GM23338 (cell line): ENCODE data around the gene VPS39. TPM values are rescaled to one million over a fixed set of nuclear protein-coding genes. Genes with fewer than 3 reads are reported as not detected.

ENCODE experiments used
- ATAC-seq: fragments of 200-7000 bp; cut with Tn5 transposase; 3 replicates; pipeline ENCODE4 v1.9.1; 2020
- DNase-seq: peaks from one replicate; pipeline ENCODE4 v3.0.0-alpha.2; 2015; ENCODE audit warnings: low spot score
- H2AFZ ChIP-seq: fragments of 200-600 bp; sonication (generic); 2 replicates; pipeline ENCODE4 v1.8.0; 2016; ENCODE audit warnings: antibody characterized with exemption, mild to moderate bottlenecking, moderate library complexity
- H3F3A ChIP-seq: fragments of 200-600 bp; sonication (generic); replicated peaks from 2 replicates; pipeline ENCODE4 v1.8.0; 2017; ENCODE audit warnings: antibody characterized with exemption, mixed run types, low read depth
- H3K27ac ChIP-seq: fragments of 200-600 bp; sonication (generic); 2 replicates; pipeline ENCODE4 v1.6.1; 2016; ENCODE audit warnings: low read depth
- H3K27me3 ChIP-seq: fragments of 200-600 bp; sonication (generic); 2 replicates; pipeline ENCODE4 v1.8.0; 2016; ENCODE audit warnings: mild to moderate bottlenecking, mixed run types, moderate library complexity; ENCODE audit not compliant: insufficient read depth
- H3K36me3 ChIP-seq: fragments of 200-600 bp; sonication (generic); 2 replicates; pipeline ENCODE4 v1.8.0; 2016; ENCODE audit warnings: mild to moderate bottlenecking; ENCODE audit not compliant: insufficient read depth
- H3K4me1 ChIP-seq: fragments of 200-600 bp; sonication (generic); 2 replicates; pipeline ENCODE4 v1.8.0; 2016; ENCODE audit warnings: mild to moderate bottlenecking, moderate library complexity; ENCODE audit not compliant: insufficient read depth
- H3K4me2 ChIP-seq: fragments of 200-600 bp; sonication (generic); 2 replicates; pipeline ENCODE4 v1.7.1; 2017; ENCODE audit warnings: mixed run types
- H3K4me3 ChIP-seq: fragments of 200-600 bp; sonication (generic); 2 replicates; pipeline ENCODE4 v1.6.1; 2016; ENCODE audit warnings: mixed run types
- H3K79me2 ChIP-seq: fragments of 200-600 bp; sonication (generic); replicated peaks from 2 replicates; pipeline ENCODE4 v1.8.0; 2017; ENCODE audit warnings: mild to moderate bottlenecking; ENCODE audit not compliant: insufficient read depth
- H3K9me2 ChIP-seq: fragments of 200-600 bp; sonication (generic); 2 replicates; pipeline ENCODE4 v1.8.0; 2017; ENCODE audit not compliant: insufficient read depth
- H4K20me1 ChIP-seq: fragments of 200-600 bp; sonication (generic); replicated peaks from 2 replicates; pipeline ENCODE4 v1.8.0; 2017; ENCODE audit warnings: mild to moderate bottlenecking; ENCODE audit not compliant: insufficient read depth
- H3K27ac Mint-ChIP-seq: 2 replicates; pipeline ENCODE4 v1.8.0; 2020; ENCODE audit warnings: inconsistent platforms, mild to moderate bottlenecking, moderate library complexity, mixed read lengths
- H3K27me3 Mint-ChIP-seq: 3 replicates; pipeline ENCODE4 v1.8.0; 2022; ENCODE audit warnings: low read depth, mild to moderate bottlenecking, moderate library complexity, mixed read lengths, inconsistent platforms; ENCODE audit not compliant: insufficient read depth, poor library complexity
- H3K36me3 Mint-ChIP-seq: 3 replicates; pipeline ENCODE4 v1.8.0; 2021; ENCODE audit warnings: low read depth, mild to moderate bottlenecking, inconsistent platforms, moderate library complexity, mixed read lengths
- H3K4me1 Mint-ChIP-seq: 3 replicates; pipeline ENCODE4 v1.8.0; 2020; ENCODE audit warnings: mild to moderate bottlenecking, inconsistent platforms, mixed read lengths
- H3K4me3 Mint-ChIP-seq: 3 replicates; pipeline ENCODE4 v1.8.0; 2021; ENCODE audit warnings: moderate library complexity, mild to moderate bottlenecking, inconsistent platforms, mixed read lengths
- H3K9me3 Mint-ChIP-seq: 3 replicates; pipeline ENCODE4 v1.8.0; 2020; ENCODE audit warnings: moderate library complexity, mild to moderate bottlenecking, inconsistent platforms, mixed read lengths
- CREB1 ChIP-seq: fragments of 250-450 bp; sonication (Bioruptor Pico); IDR thresholded peaks from 2 replicates; pipeline ENCODE4 v1.5.0; 2020; ENCODE audit warnings: low read depth, mild to moderate bottlenecking, moderate library complexity
- EZH2 ChIP-seq: fragments of 200-600 bp; sonication (generic); IDR thresholded peaks from one replicate; pipeline ENCODE4 v1.8.0; 2017; ENCODE audit warnings: antibody characterized with exemption, mild to moderate bottlenecking, low read depth; ENCODE audit not compliant: unreplicated experiment
- EZH2phosphoT487 ChIP-seq: fragments of 200-600 bp; sonication (generic); IDR thresholded peaks from one replicate; pipeline ENCODE4 v1.8.1; 2018; ENCODE audit warnings: antibody characterized with exemption; ENCODE audit not compliant: unreplicated experiment
- JUNB ChIP-seq: IDR thresholded peaks from one replicate; pipeline ENCODE4 v1.6.1; 2016; ENCODE audit warnings: antibody characterized with exemption; ENCODE audit not compliant: unreplicated experiment
- NANOG ChIP-seq: IDR thresholded peaks from 2 replicates; pipeline ENCODE4 v1.6.1; 2016; ENCODE audit warnings: antibody characterized with exemption, borderline replicate concordance
- POLR2AphosphoS5 ChIP-seq: IDR thresholded peaks from 2 replicates; pipeline ENCODE4 v1.6.1; 2016; ENCODE audit warnings: antibody characterized with exemption, low read depth
- STAT1 ChIP-seq: IDR thresholded peaks from one replicate; pipeline ENCODE4 v1.6.1; 2016; ENCODE audit warnings: antibody characterized with exemption; ENCODE audit not compliant: unreplicated experiment
- ZNF114 ChIP-seq: fragments of 250-450 bp; sonication (Bioruptor Pico); IDR thresholded peaks from 2 replicates; pipeline ENCODE4 v1.5.0; 2020; ENCODE audit warnings: mild to moderate bottlenecking, moderate library complexity
- ZNF331 ChIP-seq: fragments of 250-450 bp; sonication (Bioruptor Pico); IDR thresholded peaks from 2 replicates; pipeline ENCODE4 v1.5.0; 2020; ENCODE audit warnings: low read depth, mild to moderate bottlenecking, moderate library complexity
- polyA plus RNA-seq: library from polyadenylated mRNA; unstranded; fragments of >200 nt; fragmentation: Nextera tagmentation; extraction: Ambion mirVana; gene quantifications from 2 replicates; pipeline ENCODE4 v1.2.1, GENCODE V29; 2016
- total RNA-seq: library from RNA; depleted of rRNA; stranded (reverse); fragments of >200 nt; shearing (Covaris generic); gene quantifications from 2 replicates; pipeline ENCODE4 v1.2.3, GENCODE V29; 2014
- TF ChIP-seq, protein P1 (sequence below): IDR thresholded peaks from one replicate; pipeline ENCODE4 v1.6.1; 2018; ENCODE audit warnings: antibody characterized with exemption; ENCODE audit not compliant: unreplicated experiment
- TF ChIP-seq, protein P2 (sequence below), 2 experiments: fragments of 200-600 bp in 1 of 2; sonication (generic) in 1 of 2; conservative IDR thresholded peaks; 2 replicates each; pipeline versions ENCODE4 v1.5.1 to v1.6.1; 2016 to 2017; ENCODE audit warnings: antibody characterized with exemption in 2 of 2, low read depth in 2 of 2, mild to moderate bottlenecking in 2 of 2, moderate library complexity in 1 of 2
- TF ChIP-seq, protein P3 (sequence below): IDR thresholded peaks from 2 replicates; pipeline ENCODE4 v1.6.1; 2016; ENCODE audit warnings: antibody characterized with exemption
- TF ChIP-seq, protein P4 (sequence below): fragments of 250-450 bp; sonication (Bioruptor Pico); IDR thresholded peaks from 2 replicates; pipeline ENCODE4 v1.5.0; 2020; ENCODE audit warnings: mild to moderate bottlenecking, moderate library complexity

The VPS39 gene
- total and polyA plus RNA-seq, 2 experiments from 2014 or later: 14.9 to 45.1 TPM

DNA sequence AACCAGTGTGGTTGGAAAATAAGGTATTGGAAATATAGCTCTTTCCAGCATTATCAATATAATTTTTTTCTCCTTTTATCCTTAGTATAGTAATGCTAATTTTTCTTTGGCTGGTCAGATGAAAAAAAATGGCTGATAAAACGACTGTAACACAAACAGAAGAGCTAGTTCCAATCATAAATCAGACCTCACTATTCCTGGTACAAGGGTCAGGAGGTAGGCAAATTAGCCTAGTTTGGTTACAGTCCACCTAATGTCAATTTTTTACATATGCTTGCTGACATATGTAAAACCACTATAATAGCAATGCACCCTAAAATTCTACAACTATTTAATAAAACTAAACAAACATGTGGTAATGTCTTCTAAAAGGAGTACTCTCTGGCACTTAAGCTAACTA, 19.9 kb upstream of the VPS39 start:
- Histone ChIP-seq H4K20me1 (no peaks in the 10 kb centered on the region; the same call in 1 of the 2 replicates), H3K79me2 (no peaks in the 10 kb centered on the region), H3K27ac (no peak overlapping the region), H3K9me2 (no peaks in the 10 kb centered on the region), H3K27me3 (no peaks in the 10 kb centered on the region), H2AFZ (no peak overlapping the region), H3K4me3 (no peak overlapping the region), H3K36me3 (peaks cover 16% of the 10 kb centered on the region), H3F3A (no peaks in the 10 kb centered on the region), H3K4me2 (no peak overlapping the region), H3K4me1 (no peaks in the 10 kb centered on the region)
- H3K9me3 Mint-ChIP-seq: no peaks in the 10 kb centered on the region
- H3K36me3 Mint-ChIP-seq: peaks cover 37% of the 10 kb centered on the region
- no peak overlapping the region for H3K4me3 Mint-ChIP-seq
- H3K4me1 Mint-ChIP-seq: no peaks in the 10 kb centered on the region
- H3K27me3 Mint-ChIP-seq: no peaks in the 10 kb centered on the region
- TF ChIP-seq, protein P1, sequence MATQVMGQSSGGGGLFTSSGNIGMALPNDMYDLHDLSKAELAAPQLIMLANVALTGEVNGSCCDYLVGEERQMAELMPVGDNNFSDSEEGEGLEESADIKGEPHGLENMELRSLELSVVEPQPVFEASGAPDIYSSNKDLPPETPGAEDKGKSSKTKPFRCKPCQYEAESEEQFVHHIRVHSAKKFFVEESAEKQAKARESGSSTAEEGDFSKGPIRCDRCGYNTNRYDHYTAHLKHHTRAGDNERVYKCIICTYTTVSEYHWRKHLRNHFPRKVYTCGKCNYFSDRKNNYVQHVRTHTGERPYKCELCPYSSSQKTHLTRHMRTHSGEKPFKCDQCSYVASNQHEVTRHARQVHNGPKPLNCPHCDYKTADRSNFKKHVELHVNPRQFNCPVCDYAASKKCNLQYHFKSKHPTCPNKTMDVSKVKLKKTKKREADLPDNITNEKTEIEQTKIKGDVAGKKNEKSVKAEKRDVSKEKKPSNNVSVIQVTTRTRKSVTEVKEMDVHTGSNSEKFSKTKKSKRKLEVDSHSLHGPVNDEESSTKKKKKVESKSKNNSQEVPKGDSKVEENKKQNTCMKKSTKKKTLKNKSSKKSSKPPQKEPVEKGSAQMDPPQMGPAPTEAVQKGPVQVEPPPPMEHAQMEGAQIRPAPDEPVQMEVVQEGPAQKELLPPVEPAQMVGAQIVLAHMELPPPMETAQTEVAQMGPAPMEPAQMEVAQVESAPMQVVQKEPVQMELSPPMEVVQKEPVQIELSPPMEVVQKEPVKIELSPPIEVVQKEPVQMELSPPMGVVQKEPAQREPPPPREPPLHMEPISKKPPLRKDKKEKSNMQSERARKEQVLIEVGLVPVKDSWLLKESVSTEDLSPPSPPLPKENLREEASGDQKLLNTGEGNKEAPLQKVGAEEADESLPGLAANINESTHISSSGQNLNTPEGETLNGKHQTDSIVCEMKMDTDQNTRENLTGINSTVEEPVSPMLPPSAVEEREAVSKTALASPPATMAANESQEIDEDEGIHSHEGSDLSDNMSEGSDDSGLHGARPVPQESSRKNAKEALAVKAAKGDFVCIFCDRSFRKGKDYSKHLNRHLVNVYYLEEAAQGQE: no peak
- no peak for TF ChIP-seq STAT1
- TF ChIP-seq, protein P2, sequence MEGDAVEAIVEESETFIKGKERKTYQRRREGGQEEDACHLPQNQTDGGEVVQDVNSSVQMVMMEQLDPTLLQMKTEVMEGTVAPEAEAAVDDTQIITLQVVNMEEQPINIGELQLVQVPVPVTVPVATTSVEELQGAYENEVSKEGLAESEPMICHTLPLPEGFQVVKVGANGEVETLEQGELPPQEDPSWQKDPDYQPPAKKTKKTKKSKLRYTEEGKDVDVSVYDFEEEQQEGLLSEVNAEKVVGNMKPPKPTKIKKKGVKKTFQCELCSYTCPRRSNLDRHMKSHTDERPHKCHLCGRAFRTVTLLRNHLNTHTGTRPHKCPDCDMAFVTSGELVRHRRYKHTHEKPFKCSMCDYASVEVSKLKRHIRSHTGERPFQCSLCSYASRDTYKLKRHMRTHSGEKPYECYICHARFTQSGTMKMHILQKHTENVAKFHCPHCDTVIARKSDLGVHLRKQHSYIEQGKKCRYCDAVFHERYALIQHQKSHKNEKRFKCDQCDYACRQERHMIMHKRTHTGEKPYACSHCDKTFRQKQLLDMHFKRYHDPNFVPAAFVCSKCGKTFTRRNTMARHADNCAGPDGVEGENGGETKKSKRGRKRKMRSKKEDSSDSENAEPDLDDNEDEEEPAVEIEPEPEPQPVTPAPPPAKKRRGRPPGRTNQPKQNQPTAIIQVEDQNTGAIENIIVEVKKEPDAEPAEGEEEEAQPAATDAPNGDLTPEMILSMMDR (conservative IDR thresholded peaks at IDR 0.05; ENCODE audit: low read depth in 2 of 2): no peak
- TF ChIP-seq ZNF331 (CRISPR knock-in tag): no peak
- TF ChIP-seq, protein P3, sequence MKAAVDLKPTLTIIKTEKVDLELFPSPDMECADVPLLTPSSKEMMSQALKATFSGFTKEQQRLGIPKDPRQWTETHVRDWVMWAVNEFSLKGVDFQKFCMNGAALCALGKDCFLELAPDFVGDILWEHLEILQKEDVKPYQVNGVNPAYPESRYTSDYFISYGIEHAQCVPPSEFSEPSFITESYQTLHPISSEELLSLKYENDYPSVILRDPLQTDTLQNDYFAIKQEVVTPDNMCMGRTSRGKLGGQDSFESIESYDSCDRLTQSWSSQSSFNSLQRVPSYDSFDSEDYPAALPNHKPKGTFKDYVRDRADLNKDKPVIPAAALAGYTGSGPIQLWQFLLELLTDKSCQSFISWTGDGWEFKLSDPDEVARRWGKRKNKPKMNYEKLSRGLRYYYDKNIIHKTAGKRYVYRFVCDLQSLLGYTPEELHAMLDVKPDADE: no peak
- TF ChIP-seq EZH2: no peak
- TF ChIP-seq POLR2AphosphoS5: no peak
- TF ChIP-seq, protein P4, sequence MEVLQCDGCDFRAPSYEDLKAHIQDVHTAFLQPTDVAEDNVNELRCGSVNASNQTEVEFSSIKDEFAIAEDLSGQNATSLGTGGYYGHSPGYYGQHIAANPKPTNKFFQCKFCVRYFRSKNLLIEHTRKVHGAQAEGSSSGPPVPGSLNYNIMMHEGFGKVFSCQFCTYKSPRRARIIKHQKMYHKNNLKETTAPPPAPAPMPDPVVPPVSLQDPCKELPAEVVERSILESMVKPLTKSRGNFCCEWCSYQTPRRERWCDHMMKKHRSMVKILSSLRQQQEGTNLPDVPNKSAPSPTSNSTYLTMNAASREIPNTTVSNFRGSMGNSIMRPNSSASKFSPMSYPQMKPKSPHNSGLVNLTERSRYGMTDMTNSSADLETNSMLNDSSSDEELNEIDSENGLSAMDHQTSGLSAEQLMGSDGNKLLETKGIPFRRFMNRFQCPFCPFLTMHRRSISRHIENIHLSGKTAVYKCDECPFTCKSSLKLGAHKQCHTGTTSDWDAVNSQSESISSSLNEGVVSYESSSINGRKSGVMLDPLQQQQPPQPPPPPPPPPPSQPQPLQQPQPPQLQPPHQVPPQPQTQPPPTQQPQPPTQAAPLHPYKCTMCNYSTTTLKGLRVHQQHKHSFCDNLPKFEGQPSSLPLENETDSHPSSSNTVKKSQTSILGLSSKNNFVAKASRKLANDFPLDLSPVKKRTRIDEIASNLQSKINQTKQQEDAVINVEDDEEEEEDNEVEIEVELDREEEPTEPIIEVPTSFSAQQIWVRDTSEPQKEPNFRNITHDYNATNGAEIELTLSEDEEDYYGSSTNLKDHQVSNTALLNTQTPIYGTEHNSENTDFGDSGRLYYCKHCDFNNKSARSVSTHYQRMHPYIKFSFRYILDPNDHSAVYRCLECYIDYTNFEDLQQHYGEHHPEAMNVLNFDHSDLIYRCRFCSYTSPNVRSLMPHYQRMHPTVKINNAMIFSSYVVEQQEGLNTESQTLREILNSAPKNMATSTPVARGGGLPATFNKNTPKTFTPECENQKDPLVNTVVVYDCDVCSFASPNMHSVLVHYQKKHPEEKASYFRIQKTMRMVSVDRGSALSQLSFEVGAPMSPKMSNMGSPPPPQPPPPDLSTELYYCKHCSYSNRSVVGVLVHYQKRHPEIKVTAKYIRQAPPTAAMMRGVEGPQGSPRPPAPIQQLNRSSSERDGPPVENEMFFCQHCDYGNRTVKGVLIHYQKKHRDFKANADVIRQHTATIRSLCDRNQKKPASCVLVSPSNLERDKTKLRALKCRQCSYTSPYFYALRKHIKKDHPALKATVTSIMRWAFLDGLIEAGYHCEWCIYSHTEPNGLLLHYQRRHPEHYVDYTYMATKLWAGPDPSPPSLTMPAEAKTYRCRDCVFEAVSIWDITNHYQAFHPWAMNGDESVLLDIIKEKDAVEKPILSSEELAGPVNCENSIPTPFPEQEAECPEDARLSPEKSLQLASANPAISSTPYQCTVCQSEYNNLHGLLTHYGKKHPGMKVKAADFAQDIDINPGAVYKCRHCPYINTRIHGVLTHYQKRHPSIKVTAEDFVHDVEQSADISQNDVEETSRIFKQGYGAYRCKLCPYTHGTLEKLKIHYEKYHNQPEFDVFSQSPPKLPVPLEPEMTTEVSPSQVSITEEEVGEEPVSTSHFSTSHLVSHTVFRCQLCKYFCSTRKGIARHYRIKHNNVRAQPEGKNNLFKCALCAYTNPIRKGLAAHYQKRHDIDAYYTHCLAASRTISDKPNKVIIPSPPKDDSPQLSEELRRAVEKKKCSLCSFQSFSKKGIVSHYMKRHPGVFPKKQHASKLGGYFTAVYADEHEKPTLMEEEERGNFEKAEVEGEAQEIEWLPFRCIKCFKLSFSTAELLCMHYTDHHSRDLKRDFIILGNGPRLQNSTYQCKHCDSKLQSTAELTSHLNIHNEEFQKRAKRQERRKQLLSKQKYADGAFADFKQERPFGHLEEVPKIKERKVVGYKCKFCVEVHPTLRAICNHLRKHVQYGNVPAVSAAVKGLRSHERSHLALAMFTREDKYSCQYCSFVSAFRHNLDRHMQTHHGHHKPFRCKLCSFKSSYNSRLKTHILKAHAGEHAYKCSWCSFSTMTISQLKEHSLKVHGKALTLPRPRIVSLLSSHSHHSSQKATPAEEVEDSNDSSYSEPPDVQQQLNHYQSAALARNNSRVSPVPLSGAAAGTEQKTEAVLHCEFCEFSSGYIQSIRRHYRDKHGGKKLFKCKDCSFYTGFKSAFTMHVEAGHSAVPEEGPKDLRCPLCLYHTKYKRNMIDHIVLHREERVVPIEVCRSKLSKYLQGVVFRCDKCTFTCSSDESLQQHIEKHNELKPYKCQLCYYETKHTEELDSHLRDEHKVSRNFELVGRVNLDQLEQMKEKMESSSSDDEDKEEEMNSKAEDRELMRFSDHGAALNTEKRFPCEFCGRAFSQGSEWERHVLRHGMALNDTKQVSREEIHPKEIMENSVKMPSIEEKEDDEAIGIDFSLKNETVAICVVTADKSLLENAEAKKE (CRISPR knock-in tag): no peak
- TF ChIP-seq JUNB: no peak
- TF ChIP-seq ZNF114 (CRISPR knock-in tag): no peak
- no peak for TF ChIP-seq NANOG
- TF ChIP-seq EZH2phosphoT487: no peak
- no peak for TF ChIP-seq CREB1 (CRISPR knock-in tag)
- DNase-seq (no peak), ATAC-seq (no peak)
- no peak overlapping the region for H3K27ac Mint-ChIP-seq
